Peyer's patch (tissue), 4 donors: ENCODE data around the gene TOB1.

Experiments
- CTCF ChIP-seq, 6 experiments: fragments of 450-650 bp in 4 of 6; fragments of 200-600 bp in 2 of 6; sonication (generic) in 1 of 6; IDR thresholded peaks; one replicate each; pipeline ENCODE4 v1.5.1; 2017 to 2019; ENCODE audit warnings: antibody characterized with exemption in 6 of 6, mild to moderate bottlenecking in 3 of 6, moderate library complexity in 1 of 6
- POLR2A ChIP-seq, 2 donors: fragments of 450-650 bp; IDR thresholded peaks; one replicate each; pipeline ENCODE4 v1.5.1; 2017; ENCODE audit warnings: antibody characterized with exemption in 2 of 2, mild to moderate bottlenecking in 2 of 2, moderate library complexity in 2 of 2

- TF ChIP-seq CTCF (IDR thresholded peaks at IDR 0.05) (no peak), POLR2A (IDR thresholded peaks at IDR 0.05) (no peak)
Measured at GRCh38 chr17:50861822-50862528, 4.2 kb downstream of the TOB1 start.
